Left ventricle myocardium superior (tissue), 1 donor: ENCODE results near the gene USP15. TPM values are rescaled to one million over a fixed set of nuclear protein-coding genes. Genes with fewer than 3 reads are reported as not detected.

Source experiments
- total RNA-seq: library from RNA; stranded (reverse); fragmentation: NEBNext Ultra II Directional; extraction: Animal tissue kit (Norgen Biotek cat#: 25700); gene quantifications from one replicate; pipeline ENCODE4 v1.2.1, GENCODE V29; 2021
- donor health status: DM: no; HTN: yes; CAD: no; lungs with severe emphysema.

Gene USP15
- total RNA-seq, 1 donor from 2014 or later, result 53.5 TPM

Other genes with a start within 250 kb of the USP15 start
- 17.6 TPM for gene MON2, start 206.4 kb downstream of the USP15 start, total RNA-seq